NB4 (cell line): ENCODE data around the gene TBC1D14.

Experiments used
- DNase-seq: peaks from one replicate; pipeline ENCODE4 v3.0.0; 2010; ENCODE audit warnings: low read depth
- H3K4me3 ChIP-seq: one replicate; pipeline ENCODE4 v1.5.1; 2011; ENCODE audit warnings: mild to moderate bottlenecking, low read depth, low read length, moderate library complexity
- MAX ChIP-seq: IDR thresholded peaks from 2 replicates; pipeline ENCODE4 v1.6.1; 2011; ENCODE audit warnings: low read depth, low read length
- MYC ChIP-seq: IDR thresholded peaks from 2 replicates; pipeline ENCODE4 v1.6.1; 2011; ENCODE audit warnings: low read depth, low read length
- POLR2A ChIP-seq: IDR thresholded peaks from 2 replicates; pipeline ENCODE4 v1.6.1; 2011; ENCODE audit warnings: mild to moderate bottlenecking; ENCODE audit not compliant: insufficient read length; ENCODE audit errors: extremely low read depth
- TF ChIP-seq, protein P1 (sequence below): IDR thresholded peaks from one replicate; pipeline ENCODE4 v1.5.1; 2012; ENCODE audit warnings: low read depth, low read length

TBC1D14 gene

DNA sequence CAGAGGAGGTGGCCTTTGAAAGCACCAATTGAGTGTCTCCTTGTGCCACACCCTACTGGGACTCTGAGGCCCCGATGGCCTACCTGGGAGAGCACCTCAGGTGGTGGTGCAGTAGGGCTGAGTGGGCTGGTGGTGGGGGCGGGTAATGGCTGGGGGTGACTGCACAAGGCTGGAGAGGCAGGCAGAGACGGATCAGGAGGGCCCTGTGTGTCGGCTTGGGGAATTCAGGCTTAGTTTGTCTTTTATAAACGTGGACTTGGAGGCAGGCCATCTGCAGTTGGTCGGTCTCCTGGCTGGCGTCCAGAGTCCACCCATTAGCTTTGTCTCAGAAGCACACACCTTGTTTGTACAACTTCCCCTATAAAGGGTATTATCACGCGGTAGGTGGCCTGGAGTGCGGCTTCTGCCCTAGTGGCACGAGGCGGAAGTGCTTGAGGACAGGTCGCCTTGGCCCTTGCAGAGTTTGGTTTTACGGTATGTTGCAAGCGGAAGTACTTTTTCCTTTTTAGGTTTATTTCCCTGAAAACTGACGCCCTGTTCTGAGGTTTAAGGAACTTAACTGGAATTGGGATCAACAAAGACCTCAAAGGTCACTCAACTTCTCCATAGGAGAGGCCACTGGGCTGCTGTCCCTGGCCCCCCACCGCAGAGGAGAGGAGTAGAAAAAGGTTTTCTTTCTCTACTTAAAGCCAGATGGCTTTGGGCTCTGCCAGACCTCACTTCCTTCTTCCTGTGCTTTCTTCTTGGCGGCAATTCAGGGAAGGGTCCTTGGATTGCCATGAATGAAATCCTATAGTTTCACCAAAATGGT is 8.0 kb downstream of the TBC1D14 start:
- TF ChIP-seq POLR2A (no peak), MYC (peak; percentile 91), MAX (peak; percentile 94)
- TF ChIP-seq, protein P1, sequence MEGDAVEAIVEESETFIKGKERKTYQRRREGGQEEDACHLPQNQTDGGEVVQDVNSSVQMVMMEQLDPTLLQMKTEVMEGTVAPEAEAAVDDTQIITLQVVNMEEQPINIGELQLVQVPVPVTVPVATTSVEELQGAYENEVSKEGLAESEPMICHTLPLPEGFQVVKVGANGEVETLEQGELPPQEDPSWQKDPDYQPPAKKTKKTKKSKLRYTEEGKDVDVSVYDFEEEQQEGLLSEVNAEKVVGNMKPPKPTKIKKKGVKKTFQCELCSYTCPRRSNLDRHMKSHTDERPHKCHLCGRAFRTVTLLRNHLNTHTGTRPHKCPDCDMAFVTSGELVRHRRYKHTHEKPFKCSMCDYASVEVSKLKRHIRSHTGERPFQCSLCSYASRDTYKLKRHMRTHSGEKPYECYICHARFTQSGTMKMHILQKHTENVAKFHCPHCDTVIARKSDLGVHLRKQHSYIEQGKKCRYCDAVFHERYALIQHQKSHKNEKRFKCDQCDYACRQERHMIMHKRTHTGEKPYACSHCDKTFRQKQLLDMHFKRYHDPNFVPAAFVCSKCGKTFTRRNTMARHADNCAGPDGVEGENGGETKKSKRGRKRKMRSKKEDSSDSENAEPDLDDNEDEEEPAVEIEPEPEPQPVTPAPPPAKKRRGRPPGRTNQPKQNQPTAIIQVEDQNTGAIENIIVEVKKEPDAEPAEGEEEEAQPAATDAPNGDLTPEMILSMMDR: peak; percentile 83
- peak; percentile 91 for DNase-seq
- H3K4me3 ChIP-seq: no peak overlapping the region

- DNase-seq: peak; percentile 65
- no peak overlapping the region for H3K4me3 ChIP-seq
These were observed 8.7 kb downstream of the TBC1D14 start for GRCh38 chr4:6918338-6918737.

DNA sequence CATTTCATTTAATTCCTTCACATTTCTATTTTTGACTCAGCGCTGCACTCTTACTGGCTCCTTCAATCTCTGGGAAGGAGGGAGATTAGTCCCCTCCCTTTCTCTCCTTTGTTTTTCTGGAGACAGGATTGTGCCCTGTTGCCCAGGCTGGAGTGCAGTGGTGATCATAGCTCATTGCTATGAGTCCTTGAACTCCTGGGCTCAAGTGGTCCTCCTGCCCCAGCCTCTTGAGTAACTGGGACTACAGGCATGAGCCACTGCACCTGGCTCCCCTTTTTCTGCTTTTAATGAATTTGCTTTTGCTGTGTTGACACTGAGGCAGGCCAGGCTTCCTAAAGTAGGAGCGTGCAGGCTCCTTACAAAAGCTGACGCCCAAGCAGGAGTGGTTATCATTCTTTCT is 10.5 kb downstream of the TBC1D14 start:
- TF ChIP-seq POLR2A (no peak), MYC (no peak), MAX (no peak)
- TF ChIP-seq, protein P1: no peak
- DNase-seq: no peak

More at GRCh38 chr4:6918338-6918737, 8.7 kb downstream of the TBC1D14 start:
- TF ChIP-seq POLR2A (no peak), MYC (no peak), MAX (no peak)
- TF ChIP-seq, protein P1: no peak

GRCh38 chr4:6923507-6923906 is 13.9 kb downstream of the TBC1D14 start:
- H3K4me3 ChIP-seq: no peak overlapping the region
- DNase-seq: no peak
- no peak for TF ChIP-seq MAX
- TF ChIP-seq POLR2A: no peak
- no peak for TF ChIP-seq MYC
- TF ChIP-seq, protein P1: no peak

More for the DNA sequence above, 10.5 kb downstream of the TBC1D14 start:
- no peak overlapping the region for H3K4me3 ChIP-seq

- no peak for DNase-seq
- TF ChIP-seq, protein P1: no peak
- TF ChIP-seq POLR2A: no peak
- TF ChIP-seq MAX: no peak
- no peak for TF ChIP-seq MYC
- no peak overlapping the region for H3K4me3 ChIP-seq
These were observed 14.7 kb downstream of the TBC1D14 start for GRCh38 chr4:6924361-6924779.
